ENCODE results near the gene SOD1. TPM values are rescaled to one million over a fixed set of nuclear protein-coding genes. Genes with fewer than 3 reads are reported as not detected.
"Not testable (repeated sequence)": the region's sequence is repeated elsewhere in the genome, so short reads cannot be mapped to it uniquely, and the experiment has no call there.

SOD1 gene
- total and polyA plus RNA-seq, 4 experiments from 2014 or later = 178 to 756 (median 397) TPM

- H3K27ac Mint-ChIP-seq = peak overlapping the region; percentile 36 to 93 (median 85)
- not testable (repeated sequence) for H3K27me3 Mint-ChIP-seq
Observed at GRCh38 chr21:31654821-31655580, 4.5 kb upstream of the SOD1 start.

DNA sequence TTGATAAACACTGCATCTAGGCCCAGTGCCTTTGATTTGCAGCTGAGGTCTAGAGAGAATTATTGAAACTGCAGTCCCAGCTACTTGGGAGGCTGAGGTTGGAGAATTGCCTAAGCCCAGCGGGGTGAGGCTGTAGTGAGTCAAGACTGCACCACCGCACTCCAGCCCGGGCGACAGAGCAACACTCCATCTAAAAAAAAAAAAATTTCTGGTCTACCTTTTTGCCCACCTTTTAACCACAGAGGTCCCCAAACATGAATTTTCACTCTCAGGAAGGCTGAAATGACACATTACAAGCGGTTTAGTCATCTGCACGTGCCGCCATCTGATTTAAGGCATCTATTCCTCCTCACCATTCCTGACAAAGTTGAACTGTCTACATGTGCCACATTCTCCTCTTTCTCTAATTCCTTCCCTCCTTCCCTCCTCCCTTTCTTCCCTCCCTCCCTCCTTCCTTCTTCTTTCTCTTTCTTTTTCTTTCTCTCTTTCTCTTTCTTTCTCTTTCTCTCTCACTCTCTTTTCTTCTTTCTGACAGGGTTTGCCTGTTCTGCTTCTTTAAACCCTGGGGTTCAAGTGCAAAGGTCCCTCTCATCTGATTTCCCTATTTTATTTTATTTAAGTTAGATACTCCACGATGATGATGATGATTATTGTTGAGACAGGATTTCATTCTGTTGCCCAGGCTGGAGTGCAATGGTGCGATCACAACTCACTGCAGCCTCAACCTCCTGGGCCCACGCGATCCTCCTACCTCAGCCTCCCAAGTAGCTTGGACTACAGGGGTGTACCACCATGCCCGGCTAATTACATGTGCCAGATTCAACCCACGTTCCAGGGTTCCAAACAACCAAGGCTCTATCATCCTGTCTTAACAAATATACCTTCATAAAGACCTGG lies 3.0 kb upstream of the SOD1 start:
- Histone ChIP-seq H3K27me3 (ENCODE audit: insufficient read depth, low read length) (no peaks in the 10 kb centered on the region), H3K36me3 (ENCODE audit: insufficient read depth, low read length) (no peaks in the 10 kb centered on the region), H3K4me1 (ENCODE audit: insufficient read depth, low read length) (peaks cover 31% of the 10 kb centered on the region), H3K4me3 (ENCODE audit: low read length in 2 of 2) (no peak overlapping the region), H3K9me3 (ENCODE audit: control insufficient read depth in 1 of 2, low read length in 2 of 2) (no peaks in the 10 kb centered on the region), H3K27ac (ENCODE audit: low read depth, low read length) (no peak overlapping the region)
- H3K27ac Mint-ChIP-seq = peak overlapping the region in 6 of 7 donors; percentile 9 to 61 (median 46)
- intact Hi-C loops (cut with micrococcal nuclease) = loop anchor here (5.0 kb wide), 1 partner anchor 99 kb away; no protein-coding TSS in a partner anchor
- peaks cover 24 to 49% (median 33%) of the 10 kb centered on the region in 4 donors for H3K4me1 Mint-ChIP-seq
- CTCF ChIA-PET (ENCODE audit: partially characterized antibody) = interaction anchor here (1.0 kb wide), 1 partner anchor 12 kb away, joined by 3 read pairs; no protein-coding TSS in a partner anchor
- POLR2A ChIA-PET (ENCODE audit: partially characterized antibody) = no interaction called here
- peaks cover 3 to 16% of the 10 kb centered on the region in 2 donors for H3K36me3 Mint-ChIP-seq
- peak overlapping the region in 4 of 8 donors; percentile 9 to 86 (median 38) for H3K4me3 Mint-ChIP-seq
- peaks cover 0 to 4% (median 0%) of the 10 kb centered on the region in 8 donors for H3K9me3 Mint-ChIP-seq
- H3K27me3 Mint-ChIP-seq = no peaks in the 10 kb centered on the region
- DNase-seq = no peak

More at GRCh38 chr21:31654821-31655580, 4.5 kb upstream of the SOD1 start:
- POLR2A ChIA-PET (ENCODE audit: partially characterized antibody); H3K36me3 ChIP-seq (ENCODE audit: insufficient read depth, low read length); H3K9me3 ChIP-seq (ENCODE audit: control insufficient read depth in 1 of 2, low read length in 2 of 2); H3K27me3 ChIP-seq (ENCODE audit: insufficient read depth, low read length); H3K9me3 Mint-ChIP-seq; H3K36me3 Mint-ChIP-seq; H3K4me3 ChIP-seq (ENCODE audit: low read length in 2 of 2): not testable (repeated sequence)
- Mint-ChIP-seq H3K4me3 (peak overlapping the region; percentile 80 to 88 (median 86)), H3K4me1 (peaks cover 19 to 34% (median 25%) of the 10 kb centered on the region in 4 donors)
- CTCF ChIA-PET (ENCODE audit: partially characterized antibody) = interaction anchor here (1.0 kb wide), 1 partner anchor 14 kb away, joined by 3 read pairs; no protein-coding TSS in a partner anchor
- intact Hi-C loops (cut with micrococcal nuclease) = loop anchor here (5.0 kb wide), 1 partner anchor 98 kb away; no protein-coding TSS in a partner anchor
- peak in 4 of 5 donors; percentile 13 to 43 (median 16) for DNase-seq
- peak overlapping the region; percentile 24 for H3K27ac ChIP-seq (ENCODE audit: low read depth, low read length)
- peaks cover 23% of the 10 kb centered on the region for H3K4me1 ChIP-seq (ENCODE audit: insufficient read depth, low read length)

DNA sequence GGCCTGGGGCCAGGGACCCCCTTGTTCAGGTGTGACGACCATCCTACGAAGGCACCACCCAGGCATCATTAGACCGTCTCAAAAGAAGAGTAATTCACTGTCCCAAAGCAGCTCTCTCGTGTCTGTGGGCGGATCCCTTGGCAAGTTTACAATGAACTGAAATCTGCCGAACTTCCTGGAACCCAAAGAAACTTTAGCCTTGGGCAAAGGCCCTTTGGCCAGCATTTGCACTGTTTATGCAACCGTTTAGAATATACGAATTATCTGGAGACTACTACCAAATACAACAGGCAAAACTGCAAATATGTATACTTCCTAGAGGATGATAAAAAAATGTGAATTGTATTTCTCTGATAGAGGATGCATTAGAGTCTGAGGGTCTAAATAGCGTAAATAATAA lies 1.4 kb upstream of the SOD1 start:
- peak overlapping the region in 2 of 7 donors; percentile 38 to 46 for H3K27ac Mint-ChIP-seq
- peak overlapping the region in 2 of 8 donors; percentile 9 for H3K4me3 Mint-ChIP-seq

GRCh38 chr21:31659286-31659535 lies 282 bp upstream of the SOD1 start:
- H3K36me3 Mint-ChIP-seq = peaks cover 4 to 35% of the 10 kb centered on the region in 2 donors
- no peaks in the 10 kb centered on the region for H3K27me3 Mint-ChIP-seq
- no peak for DNase-seq
- H3K9me3 ChIP-seq (ENCODE audit: control insufficient read depth in 1 of 2, low read length in 2 of 2) = no peaks in the 10 kb centered on the region
- peaks cover 59% of the 10 kb centered on the region for H3K4me1 ChIP-seq (ENCODE audit: insufficient read depth, low read length)
- H3K27ac Mint-ChIP-seq = peak overlapping the region; percentile 81 to 100 (median 99)
- H3K9me3 Mint-ChIP-seq = peaks cover 0 to 4% (median 0%) of the 10 kb centered on the region in 8 donors
- H3K4me3 Mint-ChIP-seq = peak overlapping the region; percentile 98 to 100 (median 100)
- H3K36me3 ChIP-seq (ENCODE audit: insufficient read depth, low read length) = peaks cover 6% of the 10 kb centered on the region
- CTCF ChIA-PET (ENCODE audit: partially characterized antibody) = no interaction called here
- H3K27ac ChIP-seq (ENCODE audit: low read depth, low read length) = peak overlapping the region; percentile 77
- peaks cover 41 to 76% (median 56%) of the 10 kb centered on the region in 4 donors for H3K4me1 Mint-ChIP-seq
- no peaks in the 10 kb centered on the region for H3K27me3 ChIP-seq (ENCODE audit: insufficient read depth, low read length)
- POLR2A ChIA-PET (ENCODE audit: partially characterized antibody) = no interaction called here
- intact Hi-C loops (cut with micrococcal nuclease) = loop anchor here (1.0 to 5.0 kb wide), 4 partner anchors 73 to 526 kb away; partner anchors contain the start of gene SCAF4
- peak overlapping the region; percentile 70 to 73 for H3K4me3 ChIP-seq (ENCODE audit: low read length in 2 of 2)

More for the DNA sequence above, 1.4 kb upstream of the SOD1 start:
- Mint-ChIP-seq H3K36me3 (peaks cover 3 to 26% of the 10 kb centered on the region in 2 donors), H3K9me3 (peaks cover 0 to 4% (median 0%) of the 10 kb centered on the region in 8 donors), H3K4me1 (peaks cover 35 to 65% (median 46%) of the 10 kb centered on the region in 4 donors), H3K27me3 (no peaks in the 10 kb centered on the region)
- CTCF ChIA-PET (ENCODE audit: partially characterized antibody) = no interaction called here
- Histone ChIP-seq H3K36me3 (ENCODE audit: insufficient read depth, low read length) (peaks cover 6% of the 10 kb centered on the region), H3K27ac (ENCODE audit: low read depth, low read length) (no peak overlapping the region), H3K27me3 (ENCODE audit: insufficient read depth, low read length) (no peaks in the 10 kb centered on the region), H3K9me3 (ENCODE audit: control insufficient read depth in 1 of 2, low read length in 2 of 2) (no peaks in the 10 kb centered on the region), H3K4me1 (ENCODE audit: insufficient read depth, low read length) (peaks cover 47% of the 10 kb centered on the region), H3K4me3 (ENCODE audit: low read length in 2 of 2) (no peak overlapping the region)
- intact Hi-C loops (cut with micrococcal nuclease) = loop anchor here (2.0 to 5.0 kb wide), 2 partner anchors 101 to 525 kb away; no protein-coding TSS in a partner anchor
- POLR2A ChIA-PET (ENCODE audit: partially characterized antibody) = no interaction called here
- no peak for DNase-seq

DNA sequence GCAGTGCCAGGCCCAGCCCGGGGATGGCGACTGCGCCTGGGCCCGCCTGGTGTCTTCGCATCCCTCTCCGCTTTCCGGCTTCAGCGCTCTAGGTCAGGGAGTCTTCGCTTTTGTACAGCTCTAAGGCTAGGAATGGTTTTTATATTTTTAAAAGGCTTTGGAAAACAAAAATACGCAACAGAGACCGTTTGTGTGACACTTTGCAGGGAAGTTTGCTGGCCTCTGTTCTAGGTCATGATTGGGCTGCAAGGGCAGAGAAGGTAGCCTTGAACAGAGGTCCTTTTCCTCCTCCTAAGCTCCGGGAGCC lies 719 bp downstream of the SOD1 start:
- Mint-ChIP-seq H3K9me3 (peaks cover 0 to 4% (median 0%) of the 10 kb centered on the region in 8 donors), H3K27ac (peak overlapping the region; percentile 81 to 96 (median 91)), H3K27me3 (no peaks in the 10 kb centered on the region), H3K36me3 (peaks cover 7 to 42% of the 10 kb centered on the region in 2 donors), H3K4me1 (peaks cover 41 to 80% (median 59%) of the 10 kb centered on the region in 4 donors), H3K4me3 (peak overlapping the region; percentile 91 to 97 (median 95))
- Histone ChIP-seq H3K27ac (ENCODE audit: low read depth, low read length) (peak overlapping the region; percentile 77), H3K9me3 (ENCODE audit: control insufficient read depth in 1 of 2, low read length in 2 of 2) (no peaks in the 10 kb centered on the region), H3K4me3 (ENCODE audit: low read length in 2 of 2) (peak overlapping the region; percentile 70 to 79), H3K27me3 (ENCODE audit: insufficient read depth, low read length) (no peaks in the 10 kb centered on the region), H3K4me1 (ENCODE audit: insufficient read depth, low read length) (peaks cover 69% of the 10 kb centered on the region), H3K36me3 (ENCODE audit: insufficient read depth, low read length) (peaks cover 6% of the 10 kb centered on the region)
- intact Hi-C loops (cut with micrococcal nuclease) = no loop called here
- CTCF ChIA-PET (ENCODE audit: partially characterized antibody) = interaction anchor here (0.6 kb wide), 1 partner anchor 941 kb away, joined by 3 read pairs; no protein-coding TSS in a partner anchor
- peak in 3 of 5 donors; percentile 33 to 42 (median 35) for DNase-seq
- POLR2A ChIA-PET (ENCODE audit: partially characterized antibody) = interaction anchor here (1.2 to 1.4 kb wide), 3 partner anchors 11 to 71 kb away, joined by 3 to 6 read pairs (median 6); no protein-coding TSS in a partner anchor

DNA sequence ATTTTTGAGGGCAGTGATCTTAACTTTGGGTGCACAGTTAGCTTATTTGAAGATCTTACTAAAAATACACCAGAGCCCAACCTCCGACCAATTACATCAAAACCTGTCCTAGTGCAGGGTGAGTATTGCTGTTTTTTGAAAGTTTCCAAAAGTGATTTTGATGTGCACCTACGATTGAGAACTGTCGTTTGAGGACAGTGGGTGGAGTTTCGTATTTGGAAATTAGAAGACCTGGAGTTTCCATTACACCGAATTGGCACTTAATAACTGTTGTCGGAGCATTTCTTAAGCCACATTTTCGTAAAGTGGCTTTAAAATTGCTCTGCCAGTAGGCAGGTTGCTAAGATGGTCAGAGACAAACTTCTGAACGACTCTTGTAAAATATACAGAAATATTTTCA lies 1.1 kb downstream of the SOD1 start:
- Mint-ChIP-seq H3K27me3 (no peaks in the 10 kb centered on the region), H3K9me3 (peaks cover 0 to 4% (median 0%) of the 10 kb centered on the region in 8 donors), H3K4me1 (peaks cover 42 to 80% (median 61%) of the 10 kb centered on the region in 4 donors), H3K27ac (peak overlapping the region; percentile 81 to 96 (median 91)), H3K36me3 (peaks cover 10 to 45% of the 10 kb centered on the region in 2 donors), H3K4me3 (peak overlapping the region; percentile 91 to 97 (median 95))
- DNase-seq = peak in 1 of 5 donors; percentile 46
- CTCF ChIA-PET (ENCODE audit: partially characterized antibody) = interaction anchor here (0.6 kb wide), 1 partner anchor 940 kb away, joined by 3 read pairs; no protein-coding TSS in a partner anchor
- H3K27ac ChIP-seq (ENCODE audit: low read depth, low read length) = peak overlapping the region; percentile 77
- H3K4me1 ChIP-seq (ENCODE audit: insufficient read depth, low read length) = peaks cover 70% of the 10 kb centered on the region
- POLR2A ChIA-PET (ENCODE audit: partially characterized antibody) = interaction anchor here (1.2 to 1.4 kb wide), 3 partner anchors 10 to 70 kb away, joined by 3 to 6 read pairs (median 6); no protein-coding TSS in a partner anchor
- no peaks in the 10 kb centered on the region for H3K27me3 ChIP-seq (ENCODE audit: insufficient read depth, low read length)
- H3K36me3 ChIP-seq (ENCODE audit: insufficient read depth, low read length) = peaks cover 6% of the 10 kb centered on the region
- H3K4me3 ChIP-seq (ENCODE audit: low read length in 2 of 2) = peak overlapping the region; percentile 70 to 79
- no peaks in the 10 kb centered on the region for H3K9me3 ChIP-seq (ENCODE audit: control insufficient read depth in 1 of 2, low read length in 2 of 2)
- intact Hi-C loops (cut with micrococcal nuclease) = no loop called here
